ENCODE measurements around the gene ERC1.
"Not testable (repeated sequence)": the region's sequence is repeated elsewhere in the genome, so short reads cannot be mapped to it uniquely, and the experiment has no call there.

Gene ERC1

DNA sequence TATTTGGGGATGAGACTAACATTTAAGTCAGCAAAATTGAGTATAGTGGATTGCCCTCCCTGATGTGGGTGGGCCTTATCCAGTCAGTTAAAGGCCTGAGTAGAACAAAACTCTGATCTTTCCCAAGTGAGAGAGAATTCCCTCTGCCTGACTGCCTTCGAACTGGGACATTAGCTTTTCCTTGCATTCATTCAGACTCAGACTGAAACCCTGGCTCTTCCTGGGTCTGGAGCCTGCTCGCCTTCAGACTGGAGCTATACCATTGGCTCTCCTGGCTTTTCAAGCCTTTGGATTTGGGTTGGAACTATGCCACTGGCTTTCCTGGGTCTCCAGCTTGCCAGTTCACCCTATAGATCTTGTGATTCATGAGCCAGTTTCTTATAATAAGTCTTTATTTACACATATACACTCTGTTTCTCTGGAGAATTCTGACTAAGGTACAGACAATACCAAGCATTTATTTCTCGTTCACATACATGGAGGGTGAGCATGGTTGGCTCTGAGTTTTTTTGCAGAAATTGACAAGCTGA, 296.5 kb downstream of the ERC1 start:
- DNase-seq (ENCODE audit: low read depth): no peak

- no peak for DNase-seq (ENCODE audit: low read depth)
Observed at GRCh38 chr12:1288333-1288732, 297.3 kb downstream of the ERC1 start.

DNA sequence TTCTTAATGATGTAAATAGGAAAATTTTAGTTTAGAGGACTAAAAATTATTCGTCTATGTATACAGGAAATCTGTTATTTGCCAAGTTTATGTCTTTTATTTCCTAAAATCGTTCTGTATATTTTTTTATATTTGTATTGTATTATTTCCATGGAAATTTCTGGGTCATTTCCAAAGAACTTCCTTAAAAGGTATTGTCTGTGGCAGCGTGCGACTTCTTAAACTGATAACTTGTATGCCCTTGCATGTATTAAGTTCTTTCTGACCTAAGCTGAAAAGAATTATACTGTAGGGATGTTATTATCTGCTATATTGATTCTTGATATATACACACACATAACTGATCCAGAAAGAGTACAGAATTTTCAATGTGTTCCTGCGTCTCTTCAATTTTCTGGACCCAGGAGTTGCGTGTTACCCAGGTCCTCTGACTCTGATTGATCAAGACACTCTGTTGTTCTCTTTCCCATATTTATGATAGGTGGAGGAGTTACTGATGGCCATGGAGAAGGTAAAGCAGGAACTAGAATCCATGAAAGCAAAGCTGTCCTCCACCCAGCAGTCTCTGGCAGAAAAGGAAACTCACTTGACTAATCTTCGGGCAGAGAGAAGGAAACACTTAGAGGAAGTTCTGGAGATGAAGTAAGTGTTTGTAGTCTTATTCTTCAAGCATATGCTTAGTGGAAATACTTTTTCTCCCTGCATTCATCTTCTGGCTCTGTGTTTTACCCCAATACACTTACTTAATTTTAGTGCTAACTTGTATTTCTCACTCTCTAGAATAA, 298.5 kb downstream of the ERC1 start:
- DNase-seq (ENCODE audit: low read depth): no peak

DNA sequence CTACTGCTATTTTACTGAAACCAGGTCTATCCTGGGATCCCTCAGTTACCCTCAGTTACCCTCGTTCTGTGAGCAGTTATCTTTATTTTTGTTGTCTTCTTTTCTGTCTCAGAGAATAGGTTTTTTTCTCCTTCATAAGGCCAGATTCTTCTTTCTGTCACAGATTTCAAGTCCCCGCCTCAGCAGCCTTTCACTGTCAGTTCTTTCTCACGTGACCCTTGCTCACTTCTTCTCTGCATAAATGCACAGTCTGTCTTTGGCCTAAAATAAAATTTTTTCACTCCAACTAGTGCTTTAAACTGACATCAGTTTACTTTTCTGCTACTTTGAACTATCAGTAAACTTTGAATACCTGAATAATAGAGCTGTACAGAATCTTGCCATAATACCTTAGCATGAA, 299.7 kb downstream of the ERC1 start:
- no peak for DNase-seq (ENCODE audit: low read depth)

- no peak for DNase-seq (ENCODE audit: low read depth)
Observed at GRCh38 chr12:1291601-1292332, 300.7 kb downstream of the ERC1 start.

DNA sequence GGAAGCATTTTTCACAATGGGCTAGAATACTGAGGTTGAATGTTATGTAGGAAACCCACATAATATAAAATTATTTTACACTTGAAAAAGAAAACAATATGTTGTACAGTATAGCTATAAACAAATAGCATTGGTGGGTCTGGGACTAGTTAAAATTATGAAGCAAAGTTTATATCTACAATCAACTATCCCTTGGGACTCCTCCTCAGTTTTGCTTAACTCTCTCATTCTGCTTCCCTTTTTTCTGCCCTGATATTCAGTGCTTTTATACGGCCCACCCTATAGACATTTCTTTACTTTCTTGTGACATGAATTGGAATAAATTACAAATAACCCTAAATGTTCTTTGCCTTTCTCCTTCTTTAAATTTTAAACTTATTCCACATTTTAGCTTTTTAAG, 302.9 kb downstream of the ERC1 start:
- no peak for DNase-seq (ENCODE audit: low read depth)

DNA sequence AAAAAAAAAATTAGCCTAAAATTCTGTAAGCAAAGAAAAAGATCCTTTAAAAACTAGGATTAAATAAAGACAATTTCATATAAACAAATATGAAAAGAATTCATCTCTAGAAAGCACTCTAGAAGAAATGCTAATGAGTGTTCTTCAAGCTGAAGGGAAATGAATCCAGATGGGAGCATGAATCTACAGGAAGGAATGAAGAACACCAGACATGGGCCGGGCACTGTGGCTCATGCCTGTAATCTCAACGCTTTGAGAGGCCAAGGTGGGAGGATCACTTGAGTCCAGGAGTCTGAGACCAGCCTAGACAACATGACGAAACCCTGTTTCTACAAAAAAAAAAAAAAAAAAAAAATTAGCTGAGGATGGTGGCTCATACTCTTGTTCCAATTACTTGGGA, 306.2 kb downstream of the ERC1 start:
- no peak for DNase-seq (ENCODE audit: low read depth)

GRCh38 chr12:1297639-1298175, 306.7 kb downstream of the ERC1 start:
- DNase-seq (ENCODE audit: low read depth): no peak

DNA sequence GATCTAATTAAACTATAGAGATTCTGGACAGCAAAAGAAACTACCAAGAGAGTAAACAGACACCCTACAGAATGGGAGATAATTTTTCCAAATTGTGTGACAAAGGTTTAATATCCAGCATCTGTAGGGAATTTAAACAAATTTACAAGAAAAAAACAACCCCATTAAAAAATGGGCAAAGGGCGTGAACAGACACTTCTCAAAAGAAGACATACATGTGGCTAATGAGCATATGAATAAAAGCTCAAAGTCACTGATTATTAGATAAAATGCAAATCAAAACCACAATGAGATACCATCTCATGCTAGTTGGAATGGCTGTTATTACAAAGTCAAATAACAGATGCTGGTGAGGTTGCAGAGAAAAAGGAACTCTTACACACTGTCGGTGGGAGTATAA, 309.4 kb downstream of the ERC1 start:
- no peak for DNase-seq (ENCODE audit: low read depth)

GRCh38 chr12:1302201-1302870, 311.3 kb downstream of the ERC1 start:
- DNase-seq (ENCODE audit: low read depth): no peak

GRCh38 chr12:1305063-1305434, 314.0 kb downstream of the ERC1 start:
- DNase-seq (ENCODE audit: low read depth): no peak

DNA sequence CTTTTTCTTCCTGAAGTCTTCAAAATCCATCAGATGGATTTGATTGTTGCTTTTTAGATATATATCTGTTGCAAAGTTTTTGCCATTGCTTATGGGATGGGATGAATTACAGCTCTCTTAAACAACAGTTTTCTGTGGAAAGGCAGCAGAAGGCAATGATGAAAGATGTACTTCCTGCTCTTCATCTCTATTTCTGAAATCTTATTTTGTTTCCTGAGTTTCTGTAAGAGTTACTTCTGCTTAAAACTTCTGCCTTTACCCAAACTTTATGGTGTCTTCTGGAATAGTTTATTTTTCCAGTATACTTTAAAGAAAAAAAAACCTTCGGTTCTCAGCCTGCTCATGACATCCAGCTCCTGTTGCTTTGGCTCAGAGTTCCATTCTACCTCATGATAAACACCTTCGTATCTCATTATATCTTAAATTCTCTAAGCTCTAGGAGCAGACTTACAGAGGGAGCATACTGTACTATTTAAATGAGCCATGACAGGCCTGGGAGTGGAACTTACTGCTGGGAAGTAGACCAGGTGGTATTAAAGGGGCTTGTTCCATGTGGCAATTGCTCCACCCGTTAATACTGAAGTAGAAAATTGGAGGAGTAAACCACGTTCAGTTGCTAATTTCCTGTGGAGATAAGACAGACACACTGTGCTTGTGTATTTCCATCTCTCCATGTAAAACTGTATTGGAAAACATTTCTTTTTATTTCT, 314.9 kb downstream of the ERC1 start:
- no peak for DNase-seq (ENCODE audit: low read depth)

DNA sequence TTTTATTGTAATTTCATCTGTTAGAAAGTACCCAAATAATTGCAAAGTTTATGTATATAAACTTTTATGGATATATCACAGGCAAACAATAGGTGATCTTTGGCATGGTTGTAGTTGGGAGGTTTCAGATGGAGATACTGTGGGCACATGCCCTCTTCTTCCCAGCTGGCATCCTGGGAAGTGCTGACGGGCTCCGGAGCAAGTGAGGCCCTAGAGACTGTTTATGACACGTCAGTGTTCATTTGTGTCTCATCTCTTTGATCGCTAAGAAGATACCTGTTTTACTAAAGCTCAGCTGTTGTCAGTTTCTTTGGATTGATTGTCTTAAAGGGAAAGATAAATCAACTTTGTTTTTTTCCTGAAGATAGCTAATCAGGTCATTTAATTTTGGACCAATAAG, 315.8 kb downstream of the ERC1 start:
- no peak for DNase-seq (ENCODE audit: low read depth)

DNA sequence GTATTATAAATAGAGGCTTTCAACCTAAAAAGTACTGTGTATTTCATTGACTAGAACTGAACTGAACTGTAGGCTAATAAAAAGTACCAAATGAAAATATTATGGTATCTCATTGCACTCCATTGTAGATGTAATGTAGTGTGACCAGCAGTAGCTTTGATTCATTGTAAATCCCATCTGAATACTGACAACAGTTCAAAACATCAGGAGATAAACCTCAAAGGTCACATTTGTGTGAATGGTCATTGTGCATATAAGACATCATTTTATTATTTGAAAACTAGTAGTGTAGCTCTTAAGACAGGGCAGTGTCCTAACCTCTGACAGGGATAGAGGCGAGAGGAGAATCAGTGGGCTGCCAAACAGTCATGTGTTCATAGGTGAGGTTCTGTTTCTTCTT, 316.8 kb downstream of the ERC1 start:
- DNase-seq (ENCODE audit: low read depth): no peak

DNA sequence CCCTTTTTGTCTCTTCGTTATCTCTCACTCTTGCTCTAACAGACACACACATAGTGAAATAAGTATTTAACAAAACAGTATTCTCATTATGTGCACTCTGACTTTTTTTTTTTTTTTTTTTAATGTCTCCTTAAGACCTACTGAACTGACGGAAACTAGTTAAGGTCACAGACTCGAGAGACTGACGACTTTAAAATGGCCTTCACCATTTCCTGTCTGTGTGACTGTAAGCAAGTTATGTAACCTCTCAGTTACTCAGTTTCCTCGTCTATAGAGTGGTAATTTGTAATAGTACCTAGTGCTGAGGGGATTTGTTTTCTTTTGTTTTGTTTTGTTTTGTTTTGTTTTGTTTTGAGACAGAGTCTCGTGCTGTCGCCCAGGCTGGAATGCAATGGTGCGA, 318.6 kb downstream of the ERC1 start:
- DNase-seq (ENCODE audit: low read depth): no peak

GRCh38 chr12:1310653-1311052, 319.6 kb downstream of the ERC1 start:
- no peak for DNase-seq (ENCODE audit: low read depth)

- DNase-seq (ENCODE audit: low read depth): no peak
Observed at GRCh38 chr12:1311145-1311544, 320.1 kb downstream of the ERC1 start.

GRCh38 chr12:1313906-1314305, 322.9 kb downstream of the ERC1 start:
- DNase-seq (ENCODE audit: low read depth): no peak

DNA sequence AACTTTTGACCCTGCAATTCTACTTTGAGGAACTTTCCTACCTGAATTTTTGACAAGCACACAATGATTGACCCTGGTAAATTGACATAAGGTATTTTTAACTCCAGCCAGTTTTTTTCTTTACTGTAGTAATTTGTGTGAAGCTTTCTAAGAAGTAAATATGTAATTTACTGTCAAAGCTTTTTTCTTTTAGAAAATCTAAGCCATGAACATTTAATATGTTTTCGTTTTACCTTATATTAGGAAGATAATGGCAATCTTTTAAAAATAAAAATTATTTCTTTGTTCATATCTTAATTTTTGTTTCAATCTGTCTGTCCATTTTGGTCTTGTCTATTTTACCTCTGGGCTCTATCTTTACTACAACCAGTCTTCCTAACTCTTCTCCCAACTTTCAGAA, 323.5 kb downstream of the ERC1 start:
- no peak for DNase-seq (ENCODE audit: low read depth)

- DNase-seq (ENCODE audit: low read depth): not testable (repeated sequence)
Observed at GRCh38 chr12:1316991-1317390, 326.0 kb downstream of the ERC1 start.

DNA sequence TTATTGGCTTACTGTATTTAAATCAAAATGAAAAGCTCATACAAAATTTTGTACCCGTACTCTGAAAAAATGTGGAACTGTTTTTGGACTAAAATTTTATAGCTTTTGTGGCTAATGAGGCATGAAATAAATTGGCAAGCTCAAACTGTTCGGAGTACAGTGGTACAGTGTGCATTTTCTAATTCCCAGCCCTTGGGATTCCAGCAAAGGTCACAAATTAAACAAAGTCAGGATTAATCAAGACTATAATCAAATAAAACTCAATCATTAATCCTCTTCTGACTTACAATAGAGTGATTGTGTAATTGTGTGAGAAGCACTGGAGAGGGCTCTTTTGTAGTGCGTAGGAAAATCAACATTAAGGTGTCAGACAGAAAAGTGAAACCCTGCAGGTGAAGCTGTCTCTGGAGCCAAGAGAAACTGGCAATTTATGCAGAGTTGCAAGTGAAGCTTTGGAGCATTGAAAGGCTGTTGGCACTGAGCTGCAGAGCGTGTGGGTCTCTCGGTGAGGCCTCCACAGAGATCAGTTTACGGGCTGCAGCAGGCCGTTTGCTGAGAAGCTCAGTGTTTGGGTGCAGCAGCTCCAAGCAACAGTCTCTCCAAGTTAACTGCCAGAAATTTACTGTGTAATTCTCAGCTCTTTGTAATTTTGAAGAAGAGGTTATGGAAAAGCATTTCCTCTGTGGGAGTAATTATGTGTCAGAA, 327.5 kb downstream of the ERC1 start:
- DNase-seq (ENCODE audit: low read depth): no peak

Measured in activated T-helper 9 cell treated with anti-CD3 and anti-CD28 coated beads, Interleukin-2, amount 50 U/mL, for 16 hours (primary cell).